Heart right ventricle (tissue), 16 donors: ENCODE results near the gene EVC. TPM values are rescaled to one million over a fixed set of nuclear protein-coding genes. Genes with fewer than 3 reads are reported as not detected.
"Not testable (repeated sequence)": the region's sequence is repeated elsewhere in the genome, so short reads cannot be mapped to it uniquely, and the experiment has no call there.

Experiments
- ATAC-seq, 8 donors: fragments of 200-7000 bp; cut with Tn5 transposase; one replicate each; pipeline ENCODE4 v1.9.1; 2020; ENCODE audit warnings: mild to moderate bottlenecking in 8 of 8, moderate library complexity in 8 of 8, moderate number of reproducible peaks in 1 of 8
- DNase-seq, 2 donors: peaks; one replicate each; pipeline ENCODE4 v3.0.0-alpha.2; 2020
- H3K27ac ChIP-seq, 10 donors: fragments of 200-600 bp; sonication (generic) in 2 of 10; one replicate each; pipeline versions ENCODE4 v1.5.0 to v1.8.0; 2020 to 2022; ENCODE audit warnings: mild to moderate bottlenecking in 3 of 10
- H3K27me3 ChIP-seq, 7 donors: fragments of 200-600 bp; one replicate each; pipeline ENCODE4 v1.8.0; 2021 to 2022; ENCODE audit warnings: mild to moderate bottlenecking in 2 of 7
- H3K36me3 ChIP-seq, 9 donors: fragments of 200-600 bp; sonication (generic) in 1 of 9; one replicate each; pipeline versions ENCODE4 v1.5.0 to v1.8.0; 2020 to 2022; ENCODE audit warnings: mild to moderate bottlenecking in 2 of 9
- H3K4me1 ChIP-seq, 9 donors: fragments of 200-600 bp; sonication (generic) in 1 of 9; one replicate each; pipeline versions ENCODE4 v1.5.0 to v1.8.0; 2020 to 2022; ENCODE audit warnings: mild to moderate bottlenecking in 4 of 9
- H3K4me3 ChIP-seq, 10 donors: fragments of 200-600 bp; sonication (generic) in 2 of 10; one replicate each; pipeline versions ENCODE4 v1.5.0 to v1.8.0; 2020 to 2022; ENCODE audit warnings: mild to moderate bottlenecking in 7 of 10, moderate library complexity in 2 of 10
- H3K9me3 ChIP-seq, 11 donors: fragments of 200-600 bp in 10 of 11; sonication (generic) in 2 of 11; one replicate each; pipeline versions ENCODE4 v1.5.0 to v1.8.0; 2013 to 2022; ENCODE audit warnings: mild to moderate bottlenecking in 2 of 11, control low read depth in 1 of 11, moderate library complexity in 1 of 11
- CTCF ChIP-seq, 9 donors: fragments of 200-600 bp; sonication (generic) in 2 of 9; IDR thresholded peaks; one replicate each; pipeline versions ENCODE4 v1.5.0 to v1.8.0; 2021 to 2022; ENCODE audit warnings: antibody characterized with exemption in 9 of 9, mild to moderate bottlenecking in 5 of 9, moderate library complexity in 1 of 9
- WGBS, 2 donors: extraction: QIAGEN DNeasy Blood & Tissue Kit; methylation state at CpG; one replicate each; pipeline ENCODE4 v1.1.7; 2013; ENCODE audit warnings: inconsistent platforms in 1 of 2; 5-methylcytosine and 5-hydroxymethylcytosine counted together
- intact Hi-C, 10 donors: fragments of 100-400 bp; cut with DNase I; formaldehyde crosslinking; loops; one replicate each; pipeline versions ENCODE4 v1.11.1 to v1.14.2; 2022
- polyA plus RNA-seq, 2 donors: library from polyadenylated mRNA; stranded (reverse); fragments of 200-250 nt; gene quantifications; one replicate each; pipeline ENCODE4 v1.2.3, GENCODE V29; 2013
- total RNA-seq, 10 donors: library from RNA; stranded (reverse); fragmentation: NEBNext Ultra II Directional in 3 of 10; extraction: Animal tissue kit (Norgen Biotek cat#: 25700) in 3 of 10; gene quantifications; one replicate each; pipeline versions ENCODE4 v1.2.1 to v1.2.4, GENCODE V29; 2021 to 2023
- donor health status: Arrhythmogenic right ventricular cardiomyopathy.
- donor health status: ischemic (EF 13 %, LVEDD 7.1; RV severe dilation, severe dysfunction).
- donor health status: healthy with polysubstance abuse.
- donor health status: DM: no; HTN: yes; CAD: no.
- donor health status: DM: no; HTN: no; CAD: no.
- donor health status: ischemic (EF 25% LVEDD 6.9; RV normal size, moderate dysfunction).
- donor health status: ischemic (EF 25% LVEDD 5.7; RV mildly dilated, moderate dysfunction).
- donor health status: healthy.
- donor health status: DM: yes; HTN: yes; CAD: no.
- donor health status: Ischemic cardiomyopathy.
- donor health status: ischemic (EF 35%, LVEDD 5.7; RV mildly dilated, moderate dysfunction).
- donor health status: nonischemic (EF 11% LVEDD 7.7; RV severe dilation, severe dysfunction).
- donor health status: DM: yes; HTN: yes; CAD: no.
- donor health status: PGD.
- donor health status: ischemic (EF 29% LVEDD 5.4; RV normal size, mild dysfunction).
- donor health status: nonischemic (EF 23%, LVEDD 6.1; RV moderate dilation, normal function).

Gene EVC
- total and polyA plus RNA-seq, 12 donors = 0.97 to 7.5 (median 4.8) TPM

- Histone ChIP-seq H3K36me3 (peaks cover 0 to 27% (median 0%) of the 10 kb centered on the region in 9 donors), H3K4me3 (no peak overlapping the region)
- 86 to 92% methylated on average over 5 of the region's 5 CpGs for WGBS, 2 donors
Observed at GRCh38 chr4:5721923-5722322, 10.9 kb downstream of the EVC start.

GRCh38 chr4:5722328-5722727 is 11.3 kb downstream of the EVC start:
- H3K4me3 ChIP-seq = no peak overlapping the region
- H3K27me3 ChIP-seq = no peaks in the 10 kb centered on the region
- H3K4me1 ChIP-seq = no peaks in the 10 kb centered on the region
- whole genome bisulfite sequencing, 2 donors = 75 to 78% methylated on average over 4 of the region's 4 CpGs
- H3K27ac ChIP-seq = no peak overlapping the region
- intact Hi-C loops = no loop called here
- H3K36me3 ChIP-seq = peaks cover 0 to 27% (median 0%) of the 10 kb centered on the region in 9 donors
- DNase-seq = no peak
- TF ChIP-seq CTCF (IDR thresholded peaks at IDR 0.05) = no peak
- no peaks in the 10 kb centered on the region for H3K9me3 ChIP-seq
- ATAC-seq = no peak

More at GRCh38 chr4:5721923-5722322, 10.9 kb downstream of the EVC start:
- no peak for TF ChIP-seq CTCF (IDR thresholded peaks at IDR 0.05)
- Histone ChIP-seq H3K27ac (no peak overlapping the region), H3K27me3 (no peaks in the 10 kb centered on the region), H3K9me3 (no peaks in the 10 kb centered on the region), H3K4me1 (no peaks in the 10 kb centered on the region)
- DNase-seq = no peak
- intact Hi-C loops = no loop called here
- ATAC-seq = no peak

GRCh38 chr4:5724377-5724776 is 13.4 kb downstream of the EVC start:
- no peaks in the 10 kb centered on the region for H3K27me3 ChIP-seq
- 88 to 93% methylated on average over 7 of the region's 7 CpGs for WGBS, 2 donors
- H3K36me3 ChIP-seq = peaks cover 0 to 28% (median 0%) of the 10 kb centered on the region in 9 donors
- no peak for TF ChIP-seq CTCF (IDR thresholded peaks at IDR 0.05)
- no peak overlapping the region for H3K27ac ChIP-seq
- H3K9me3 ChIP-seq = no peaks in the 10 kb centered on the region
- ATAC-seq (no peak), DNase-seq (no peak)
- intact Hi-C loops = no loop called here
- no peaks in the 10 kb centered on the region for H3K4me1 ChIP-seq
- H3K4me3 ChIP-seq = no peak overlapping the region

GRCh38 chr4:5728412-5728811 is 17.4 kb downstream of the EVC start:
- H3K4me1 ChIP-seq, H3K9me3 ChIP-seq, intact Hi-C loops, DNase-seq, H3K27ac ChIP-seq, H3K27me3 ChIP-seq, ATAC-seq, H3K4me3 ChIP-seq: not testable (repeated sequence)
- WGBS, 2 donors = 69% methylated on average over 2 of the region's 2 CpGs
- peaks cover 0 to 42% (median 7%) of the 10 kb centered on the region in 9 donors for H3K36me3 ChIP-seq

- intact Hi-C loops = no loop called here
- no peak for TF ChIP-seq CTCF (IDR thresholded peaks at IDR 0.05)
- Histone ChIP-seq H3K27ac (no peak overlapping the region), H3K4me1 (no peaks in the 10 kb centered on the region), H3K4me3 (no peak overlapping the region), H3K9me3 (no peaks in the 10 kb centered on the region), H3K36me3 (peaks cover 0 to 45% (median 7%) of the 10 kb centered on the region in 9 donors), H3K27me3 (no peaks in the 10 kb centered on the region)
- 85 to 88% methylated on average over 10 of the region's 10 CpGs for WGBS, 2 donors
- no peak for DNase-seq
- ATAC-seq = no peak
Observed at GRCh38 chr4:5730436-5730835, 19.4 kb downstream of the EVC start.
